H9 (cell line): ENCODE data around the gene CETP. TPM values are rescaled to one million over a fixed set of nuclear protein-coding genes. Genes with fewer than 3 reads are reported as not detected.

Source experiments
- DNase-seq: peaks from one replicate; pipeline ENCODE4 v3.0.0-alpha.2; 2017
- H2AFZ ChIP-seq: one replicate; pipeline ENCODE4 v1.6.1; 2013; ENCODE audit warnings: mild to moderate bottlenecking, low read length, control low read depth, moderate library complexity
- H2AK5ac ChIP-seq: 2 replicates; pipeline ENCODE4 v1.6.1; 2013; ENCODE audit warnings: low read length, control low read depth, mixed read lengths; ENCODE audit not compliant: insufficient read length
- H2BK120ac ChIP-seq: one replicate; pipeline ENCODE4 v1.6.1; 2013; ENCODE audit warnings: low read depth, mild to moderate bottlenecking, low read length, control low read depth, inconsistent platforms; ENCODE audit not compliant: poor library complexity, severe bottlenecking
- H2BK12ac ChIP-seq: 2 replicates; pipeline ENCODE4 v1.6.1; 2013; ENCODE audit warnings: low read length, control low read depth, mixed read lengths, low read depth; ENCODE audit not compliant: insufficient read length
- H2BK15ac ChIP-seq: 2 replicates; pipeline ENCODE4 v1.6.1; 2013; ENCODE audit warnings: low read depth, low read length, control low read depth
- H2BK20ac ChIP-seq: one replicate; pipeline ENCODE4 v1.6.1; 2013; ENCODE audit warnings: low read depth, mild to moderate bottlenecking, low read length, control low read depth, inconsistent platforms; ENCODE audit not compliant: poor library complexity, severe bottlenecking
- H2BK5ac ChIP-seq: 2 replicates; pipeline ENCODE4 v1.6.1; 2013; ENCODE audit warnings: low read length, control low read depth, mixed read lengths; ENCODE audit not compliant: insufficient read length
- H3K14ac ChIP-seq: 2 replicates; pipeline ENCODE4 v1.6.1; 2013; ENCODE audit warnings: low read length, control low read depth; ENCODE audit not compliant: insufficient read depth
- H3K18ac ChIP-seq: 2 replicates; pipeline ENCODE4 v1.6.1; 2013; ENCODE audit warnings: low read depth, mild to moderate bottlenecking, mixed read lengths, low read length, control low read depth; ENCODE audit not compliant: insufficient read length
- H3K23ac ChIP-seq: 2 replicates; pipeline ENCODE4 v1.6.1; 2013; ENCODE audit warnings: low read length, control low read depth, mixed read lengths, low read depth; ENCODE audit not compliant: insufficient read length
- H3K23me2 ChIP-seq: 2 replicates; pipeline ENCODE4 v1.6.1; 2013; ENCODE audit warnings: low read depth, mild to moderate bottlenecking, mixed read lengths, low read length, control low read depth; ENCODE audit not compliant: insufficient read length, poor library complexity, severe bottlenecking
- H3K27ac ChIP-seq: 2 replicates; pipeline ENCODE4 v1.5.1; 2013; ENCODE audit warnings: low read length, control low read depth, mixed read lengths, low read depth; ENCODE audit not compliant: insufficient read length
- H3K27me3 ChIP-seq: 2 replicates; pipeline ENCODE4 v1.6.1; 2013; ENCODE audit warnings: low read length, control low read depth, inconsistent platforms; ENCODE audit not compliant: insufficient read depth
- H3K4ac ChIP-seq: 2 replicates; pipeline ENCODE4 v1.6.1; 2013; ENCODE audit warnings: low read depth, mild to moderate bottlenecking, control low read depth, inconsistent platforms, low read length, moderate library complexity
- H3K4me1 ChIP-seq: 2 replicates; pipeline ENCODE4 v1.6.1; 2013; ENCODE audit warnings: low read length, control low read depth, inconsistent platforms; ENCODE audit not compliant: insufficient read depth
- H3K4me2 ChIP-seq: 2 replicates; pipeline ENCODE4 v1.6.1; 2013; ENCODE audit warnings: low read length, control low read depth, mixed read lengths; ENCODE audit not compliant: insufficient read length, insufficient read depth
- H3K56ac ChIP-seq: 2 replicates; pipeline ENCODE4 v1.6.1; 2013; ENCODE audit warnings: low read depth, mild to moderate bottlenecking, mixed read lengths, low read length, control low read depth; ENCODE audit not compliant: insufficient read length
- H3K79me1 ChIP-seq: 2 replicates; pipeline ENCODE4 v1.6.1; 2013; ENCODE audit warnings: low read depth, mild to moderate bottlenecking, moderate library complexity, low read length, control low read depth, inconsistent platforms; ENCODE audit not compliant: insufficient read depth, poor library complexity, severe bottlenecking
- H3K79me2 ChIP-seq: 2 replicates; pipeline ENCODE4 v1.6.1; 2013; ENCODE audit warnings: low read length, control low read depth, inconsistent platforms; ENCODE audit not compliant: insufficient read depth
- H3K9ac ChIP-seq: 2 replicates; pipeline ENCODE4 v1.6.1; 2013; ENCODE audit warnings: low read length, control low read depth, mixed read lengths; ENCODE audit not compliant: insufficient read length; ENCODE audit errors: extremely low read depth
- H3K9me3 ChIP-seq: one replicate; pipeline ENCODE4 v1.6.1; 2013; ENCODE audit warnings: low read depth, low read length, inconsistent platforms; ENCODE audit not compliant: control insufficient read depth
- H3T11ph ChIP-seq: one replicate; pipeline ENCODE4 v1.6.1; 2013; ENCODE audit warnings: mild to moderate bottlenecking, low read length, control low read depth, inconsistent platforms
- H4K20me1 ChIP-seq: one replicate; pipeline ENCODE4 v1.6.1; 2013; ENCODE audit not compliant: control insufficient read depth, insufficient read length, insufficient read depth
- H4K5ac ChIP-seq: 2 replicates; pipeline ENCODE4 v1.6.1; 2013; ENCODE audit warnings: low read depth, mild to moderate bottlenecking, mixed read lengths, low read length, control low read depth; ENCODE audit not compliant: insufficient read length
- H4K8ac ChIP-seq: replicated peaks from 2 replicates; pipeline ENCODE4 v1.6.1; 2013; ENCODE audit warnings: low read length, control low read depth, mixed read lengths, low read depth; ENCODE audit not compliant: insufficient read length
- H4K91ac ChIP-seq: 2 replicates; pipeline ENCODE4 v1.6.1; 2013; ENCODE audit warnings: low read depth, mild to moderate bottlenecking, moderate library complexity, mixed read lengths, low read length, control low read depth; ENCODE audit not compliant: insufficient read length
- H3K27ac Mint-ChIP-seq, 3 experiments: 2 replicates in 2 of 3; 3 replicates in 1 of 3; pipeline ENCODE4 v1.8.0; 2020 to 2021; ENCODE audit warnings: mixed read lengths in 3 of 3, mild to moderate bottlenecking in 1 of 3, moderate library complexity in 1 of 3
- H3K27me3 Mint-ChIP-seq: 2 replicates; pipeline ENCODE4 v1.8.0; 2021; ENCODE audit warnings: low read depth, mild to moderate bottlenecking, moderate library complexity, mixed read lengths
- H3K36me3 Mint-ChIP-seq, 3 experiments: 2 replicates in 2 of 3; 3 replicates in 1 of 3; pipeline ENCODE4 v1.8.0; 2020 to 2021; ENCODE audit warnings: low read depth in 3 of 3, mixed read lengths in 3 of 3; ENCODE audit not compliant: insufficient read depth in 1 of 3
- H3K4me1 Mint-ChIP-seq, 2 experiments: 2 replicates each; pipeline ENCODE4 v1.8.0; 2020; ENCODE audit warnings: mixed read lengths in 2 of 2
- H3K4me3 Mint-ChIP-seq, 2 experiments: 2 replicates in 1 of 2; 3 replicates in 1 of 2; pipeline ENCODE4 v1.8.0; 2020 to 2021; ENCODE audit warnings: mild to moderate bottlenecking in 2 of 2, mixed read lengths in 2 of 2, moderate library complexity in 1 of 2
- H3K9me3 Mint-ChIP-seq, 2 experiments: 2 replicates in 1 of 2; 3 replicates in 1 of 2; pipeline ENCODE4 v1.8.0; 2020; ENCODE audit warnings: mild to moderate bottlenecking in 2 of 2, mixed read lengths in 2 of 2, moderate library complexity in 1 of 2
- WGBS: extraction: QIAGEN DNeasy Blood & Tissue Kit; methylation state at CpG from one replicate; pipeline ENCODE4 v1.1.7; 2013; ENCODE audit warnings: missing lambda C conversion rate, low lambda C conversion rate, mixed read lengths; ENCODE audit not compliant: insufficient read length; ENCODE audit errors: extremely low coverage; 5-methylcytosine and 5-hydroxymethylcytosine counted together
- total RNA-seq: library from RNA; stranded (reverse); gene quantifications from 2 replicates; pipeline ENCODE4 v1.2.1, GENCODE V29; 2021
- TF ChIP-seq, protein P1 (sequence below): fragments of 200-600 bp; sonication (generic); conservative IDR thresholded peaks from 3 replicates; pipeline ENCODE4 v1.8.0; 2021; ENCODE audit warnings: antibody characterized with exemption, mild to moderate bottlenecking

Gene CETP
- total RNA-seq, 1 experiment from 2014 or later = not detected

- H3K14ac ChIP-seq = no peak overlapping the region
- no peak overlapping the region for H2BK12ac ChIP-seq
- H3K4ac ChIP-seq = no peak overlapping the region
- H3K9me3 ChIP-seq = no peaks in the 10 kb centered on the region
- H2BK5ac ChIP-seq = no peak overlapping the region
- no peaks in the 10 kb centered on the region for H3K4me1 ChIP-seq
- no peaks in the 10 kb centered on the region; the same call in none of the 2 replicates for H3K27me3 Mint-ChIP-seq
- TF ChIP-seq, protein P1, sequence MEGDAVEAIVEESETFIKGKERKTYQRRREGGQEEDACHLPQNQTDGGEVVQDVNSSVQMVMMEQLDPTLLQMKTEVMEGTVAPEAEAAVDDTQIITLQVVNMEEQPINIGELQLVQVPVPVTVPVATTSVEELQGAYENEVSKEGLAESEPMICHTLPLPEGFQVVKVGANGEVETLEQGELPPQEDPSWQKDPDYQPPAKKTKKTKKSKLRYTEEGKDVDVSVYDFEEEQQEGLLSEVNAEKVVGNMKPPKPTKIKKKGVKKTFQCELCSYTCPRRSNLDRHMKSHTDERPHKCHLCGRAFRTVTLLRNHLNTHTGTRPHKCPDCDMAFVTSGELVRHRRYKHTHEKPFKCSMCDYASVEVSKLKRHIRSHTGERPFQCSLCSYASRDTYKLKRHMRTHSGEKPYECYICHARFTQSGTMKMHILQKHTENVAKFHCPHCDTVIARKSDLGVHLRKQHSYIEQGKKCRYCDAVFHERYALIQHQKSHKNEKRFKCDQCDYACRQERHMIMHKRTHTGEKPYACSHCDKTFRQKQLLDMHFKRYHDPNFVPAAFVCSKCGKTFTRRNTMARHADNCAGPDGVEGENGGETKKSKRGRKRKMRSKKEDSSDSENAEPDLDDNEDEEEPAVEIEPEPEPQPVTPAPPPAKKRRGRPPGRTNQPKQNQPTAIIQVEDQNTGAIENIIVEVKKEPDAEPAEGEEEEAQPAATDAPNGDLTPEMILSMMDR = no peak
- H2BK20ac ChIP-seq = no peak overlapping the region
- H3K4me2 ChIP-seq = no peak overlapping the region
- H3K4me3 Mint-ChIP-seq = no peak overlapping the region
- no peaks in the 10 kb centered on the region for H3K27me3 ChIP-seq
- H3K56ac ChIP-seq = no peak overlapping the region
- H3K79me2 ChIP-seq = no peaks in the 10 kb centered on the region
- no peaks in the 10 kb centered on the region for H4K20me1 ChIP-seq
- H2AK5ac ChIP-seq = no peak overlapping the region
- no peak for DNase-seq
- no peak overlapping the region for H3K9ac ChIP-seq
- H3T11ph ChIP-seq = no peak overlapping the region
- H3K9me3 Mint-ChIP-seq = no peaks in the 10 kb centered on the region
- no peak overlapping the region for H3K27ac ChIP-seq
- H3K23me2 ChIP-seq = no peaks in the 10 kb centered on the region
- H2BK15ac ChIP-seq = no peak overlapping the region
- H2AFZ ChIP-seq = no peak overlapping the region
- peaks cover 2 to 4% of the 10 kb centered on the region in 2 experiments; a peak in 2 of 4 replicates for H3K4me1 Mint-ChIP-seq
- H3K36me3 Mint-ChIP-seq = no peaks in the 10 kb centered on the region; a peak in 1 of 7 replicates
- no peak overlapping the region for H2BK120ac ChIP-seq
- peak overlapping the region in 2 of 3 experiments; percentile 23 to 66; a peak in 1 of 7 replicates for H3K27ac Mint-ChIP-seq
- H3K79me1 ChIP-seq = no peaks in the 10 kb centered on the region
- H4K8ac ChIP-seq = no peak overlapping the region
- H3K23ac ChIP-seq = no peak overlapping the region
- H4K91ac ChIP-seq = no peak overlapping the region
- H4K5ac ChIP-seq = no peak overlapping the region
- no CpG with 5 or more reads among the region's 8 CpGs for WGBS
- H3K18ac ChIP-seq = no peak overlapping the region
Measured at GRCh38 chr16:57020651-57021050, 58.9 kb downstream of the CETP start.
